ENCODE data around the gene KCTD14.

- TF ChIP-seq CTCF (IDR thresholded peaks at IDR 0.05) (no peak), ZFX (IDR thresholded peaks at IDR 0.05; ENCODE audit: borderline replicate concordance) (no peak)
These were observed 7.2 kb downstream of the KCTD14 start for GRCh38 chr11:78015878-78016277.

All from 22Rv1 (cell line).